ENCODE data around the gene ZNF888.
"Not testable (repeated sequence)": the region's sequence is repeated elsewhere in the genome, so short reads cannot be mapped to it uniquely, and the experiment has no call there.

ZNF888 gene

GRCh38 chr19:52868031-52868430 lies 55.2 kb downstream of the ZNF888 start:
- DNase-seq: not testable (repeated sequence)

- DNase-seq: peak; percentile 81
Measured at GRCh38 chr19:52857378-52858191, 65.6 kb downstream of the ZNF888 start, which contains the start of gene ZNF468. TSS of gene ZNF468 (minus strand) at chr19:52857619. CDS start at chr19:52854272, 3,347 bp downstream.

DNA sequence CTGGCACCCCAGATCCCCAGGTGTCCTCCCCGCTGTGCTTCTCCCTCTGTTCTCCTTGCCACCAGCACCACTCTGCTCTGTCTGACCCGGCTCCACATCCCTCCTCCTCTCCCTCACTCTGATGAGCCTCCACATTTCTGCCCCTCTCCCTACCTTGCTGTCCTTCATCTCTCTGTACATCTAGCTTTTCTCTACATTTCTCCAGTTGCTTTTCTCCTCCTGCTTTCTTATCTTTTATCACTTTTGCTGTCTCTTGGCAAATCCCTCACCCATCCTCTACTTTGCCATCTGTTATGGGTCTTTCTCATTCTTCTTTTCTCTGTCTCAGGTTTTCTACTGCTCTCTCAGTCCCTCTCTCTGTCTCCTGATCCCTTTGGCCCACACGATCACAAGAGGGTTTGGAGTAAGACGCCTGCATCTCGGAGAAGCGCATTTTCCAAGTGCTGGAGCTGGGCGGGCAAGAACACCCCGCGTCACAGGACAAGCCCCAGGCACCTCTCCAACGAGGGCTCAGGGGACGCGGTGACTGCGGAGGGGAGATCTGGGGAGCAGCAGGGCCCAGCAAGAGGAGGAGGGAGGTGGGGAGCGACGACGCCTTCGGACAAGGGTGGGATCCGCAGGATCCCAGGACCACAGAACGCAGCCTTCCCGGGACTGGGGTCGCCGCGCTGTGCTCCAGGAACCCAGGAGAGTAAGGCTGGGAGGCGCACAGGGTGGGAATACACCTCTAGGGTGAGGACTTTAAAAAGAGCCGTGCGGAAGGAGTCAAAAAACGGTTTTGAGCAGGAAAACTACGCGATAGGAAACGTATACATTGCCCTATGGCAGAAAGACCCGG lies 66.5 kb downstream of the ZNF888 start:
- peak; percentile 54 for DNase-seq
